ENCODE data around the gene WDR62. TPM values are rescaled to one million over a fixed set of nuclear protein-coding genes. Genes with fewer than 3 reads are reported as not detected.

WDR62 gene
- total RNA-seq (2.1 TPM), polyA plus RNA-seq (ENCODE audit: insufficient read depth in 1 of 8, insufficient read length in 8 of 8, low replicate concordance in 1 of 8) (1 to 10 TPM; 3.2 to 4.6 (median 3.6) TPM)
- long read RNA-seq, donor 1 = 0 reads
- long read RNA-seq, donor 2 = 0 reads
- long read RNA-seq, donor 3 = 0 reads
- long read RNA-seq, donor 4 = 0 reads
- long read RNA-seq, donor 5 = 0 reads
- long read RNA-seq, donor 6, partial matches to known transcripts = 131 of 131 reads
- long read RNA-seq, donor 6, other reads (novel, unspliced or antisense) = 0 of 131 reads
- long read RNA-seq, donor 7 = 0 reads
- long read RNA-seq, donor 8 = 0 reads
- long read RNA-seq, donor 9 = 0 reads
- long read RNA-seq, donor 10 = 0 reads
- long read RNA-seq, donor 11 = 0 reads

DNA sequence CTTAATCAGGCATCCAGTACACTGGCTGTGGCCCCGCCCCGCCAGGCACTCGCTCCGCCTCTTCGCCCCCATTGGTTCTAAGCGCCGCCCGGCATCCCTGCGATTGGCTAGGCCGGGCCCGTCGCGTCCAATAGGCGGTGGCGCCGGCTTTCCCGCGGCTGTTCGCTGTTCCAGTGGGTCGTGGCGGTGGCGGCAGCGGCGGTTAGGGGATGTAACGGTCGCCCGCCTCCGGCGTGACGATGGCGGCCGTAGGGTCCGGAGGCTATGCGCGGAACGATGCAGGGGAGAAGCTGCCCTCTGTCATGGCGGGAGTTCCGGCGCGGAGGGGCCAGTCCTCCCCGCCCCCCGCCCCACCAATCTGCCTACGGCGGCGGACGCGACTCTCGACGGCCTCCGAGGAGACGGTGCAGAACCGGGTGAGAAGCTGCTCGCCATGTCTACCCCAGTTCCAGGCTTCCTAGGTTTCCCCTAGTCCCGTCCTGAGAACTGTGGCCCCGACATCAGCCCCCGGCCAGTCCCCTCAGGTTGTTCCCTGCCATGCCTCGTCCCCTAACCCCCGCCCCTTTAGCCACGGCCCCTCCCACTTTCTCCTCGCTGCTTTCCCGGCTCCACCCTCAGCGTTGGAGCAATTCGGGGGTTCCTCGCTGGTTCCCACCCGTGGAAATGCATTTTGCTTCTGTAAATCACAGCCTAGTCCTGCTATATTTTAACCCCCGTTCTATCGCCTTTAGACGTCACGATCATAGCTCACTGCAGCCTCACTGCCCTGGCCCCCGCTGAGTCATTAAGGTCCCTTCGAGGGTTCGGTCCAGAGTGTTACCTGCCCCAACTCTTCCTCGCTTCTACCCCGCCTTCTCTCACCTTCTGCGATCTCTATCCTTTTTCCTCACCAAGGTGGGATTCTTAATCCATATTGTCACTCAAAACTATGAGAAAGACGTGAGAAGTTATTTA lies at the start of gene WDR62:
WDR62 (plus strand) TSS at position 165 of the 954 bp plus-strand sequence; CDS start at position 240, 75 bp downstream.
- Histone ChIP-seq H3K27ac (ENCODE audit: low read length) (peak within 1 kb of the TSS; percentile 99), H3K4me3 (ENCODE audit: low read length) (peak within 1 kb of the TSS; percentile 79), H3K4me1 (ENCODE audit: control insufficient read depth, insufficient read depth, low read length) (peaks cover 30% of the 10 kb centered on the region), H3K9me3 (replicated peaks; ENCODE audit: control insufficient read depth, low read depth, low read length) (no peaks in the 10 kb centered on the region), H3K36me3 (ENCODE audit: control insufficient read depth, insufficient read depth, low read length) (peaks cover 3% of the 10 kb centered on the region), H3K27me3 (ENCODE audit: control insufficient read depth, insufficient read depth, low read length) (no peaks in the 10 kb centered on the region)
- WGBS (ENCODE audit: insufficient coverage) = under 1% methylated on average over 61 of the region's 76 CpGs
- DNase-seq = peak; percentile 47

DNA sequence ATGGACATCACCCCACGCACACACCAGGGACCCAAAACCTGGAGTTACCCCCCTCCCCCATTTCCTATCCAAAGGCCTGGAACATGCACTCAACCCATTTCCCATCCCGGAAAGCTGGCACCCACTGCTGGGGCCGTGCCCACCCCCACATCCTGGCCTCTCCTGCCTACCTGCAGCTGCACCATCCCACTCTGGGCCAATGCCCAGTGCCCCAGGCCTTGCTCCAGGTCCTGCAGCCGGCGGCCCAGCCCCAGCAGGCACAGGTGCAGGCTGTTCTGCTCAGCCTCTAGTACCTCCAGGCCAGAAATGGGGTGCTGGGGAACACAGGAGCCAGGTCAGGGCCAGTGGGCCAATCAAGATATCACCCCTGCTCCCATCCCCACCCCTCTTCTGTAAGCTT lies 47.7 kb upstream of the WDR62 start:
- H3K27me3 ChIP-seq (ENCODE audit: control insufficient read depth, insufficient read depth, low read length) = peaks cover 2% of the 10 kb centered on the region
- no peak for DNase-seq
- H3K4me1 ChIP-seq (ENCODE audit: control insufficient read depth, insufficient read depth, low read length) = peaks cover 9% of the 10 kb centered on the region
- H3K27ac ChIP-seq (ENCODE audit: low read length) = no peak overlapping the region
- H3K9me3 ChIP-seq (replicated peaks; ENCODE audit: control insufficient read depth, low read depth, low read length) = no peaks in the 10 kb centered on the region
- H3K4me3 ChIP-seq (ENCODE audit: low read length) = no peak overlapping the region
- WGBS (ENCODE audit: insufficient coverage) = 74% methylated on average over 5 of the region's 5 CpGs
- peaks cover 10% of the 10 kb centered on the region for H3K36me3 ChIP-seq (ENCODE audit: control insufficient read depth, insufficient read depth, low read length)

DNA sequence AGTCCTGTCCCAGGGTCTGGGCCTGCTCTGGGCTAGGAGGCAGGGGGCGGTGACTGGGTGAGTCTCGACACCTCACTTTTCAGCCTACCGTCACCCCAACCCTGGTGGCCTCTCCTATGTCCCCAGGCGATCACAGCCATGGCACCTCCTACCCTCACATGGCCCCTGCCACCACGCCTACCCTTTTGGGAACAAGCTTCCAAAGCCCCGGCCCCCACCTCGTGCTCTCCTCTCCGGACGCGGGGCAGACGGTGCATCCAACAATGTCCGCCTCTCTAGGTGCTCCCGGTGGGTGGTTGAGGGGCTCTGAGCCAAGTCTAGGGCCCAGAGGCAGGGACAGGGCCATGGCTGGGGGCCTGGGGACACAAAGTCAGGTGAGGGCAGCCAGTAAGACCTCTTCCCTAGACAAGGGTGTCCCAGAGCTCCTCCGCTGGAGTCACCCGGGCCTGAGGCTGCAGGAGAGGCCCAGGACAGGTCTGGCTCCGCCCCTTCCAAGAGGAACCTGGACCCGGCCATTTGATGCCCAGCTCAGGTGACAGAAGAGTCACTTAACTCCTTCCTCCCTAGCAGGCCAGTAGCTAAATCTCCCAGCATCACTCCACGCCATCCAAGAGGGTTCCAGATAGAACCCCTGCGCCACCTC lies 46.2 kb upstream of the WDR62 start, which contains the start of gene SYNE4:
SYNE4 (minus strand) TSS at position 478 of the 643 bp plus-strand sequence; CDS start at position 346, 132 bp downstream.
- WGBS (ENCODE audit: insufficient coverage) = 29% methylated on average over 8 of the region's 19 CpGs
- Histone ChIP-seq H3K36me3 (ENCODE audit: control insufficient read depth, insufficient read depth, low read length) (peaks cover 10% of the 10 kb centered on the region), H3K4me3 (ENCODE audit: low read length) (peak within 1 kb of the TSS; percentile 31), H3K27ac (ENCODE audit: low read length) (no peak within 1 kb of the TSS), H3K4me1 (ENCODE audit: control insufficient read depth, insufficient read depth, low read length) (peaks cover 13% of the 10 kb centered on the region), H3K9me3 (replicated peaks; ENCODE audit: control insufficient read depth, low read depth, low read length) (no peaks in the 10 kb centered on the region), H3K27me3 (ENCODE audit: control insufficient read depth, insufficient read depth, low read length) (peaks cover 2% of the 10 kb centered on the region)
- no peak for DNase-seq

DNA sequence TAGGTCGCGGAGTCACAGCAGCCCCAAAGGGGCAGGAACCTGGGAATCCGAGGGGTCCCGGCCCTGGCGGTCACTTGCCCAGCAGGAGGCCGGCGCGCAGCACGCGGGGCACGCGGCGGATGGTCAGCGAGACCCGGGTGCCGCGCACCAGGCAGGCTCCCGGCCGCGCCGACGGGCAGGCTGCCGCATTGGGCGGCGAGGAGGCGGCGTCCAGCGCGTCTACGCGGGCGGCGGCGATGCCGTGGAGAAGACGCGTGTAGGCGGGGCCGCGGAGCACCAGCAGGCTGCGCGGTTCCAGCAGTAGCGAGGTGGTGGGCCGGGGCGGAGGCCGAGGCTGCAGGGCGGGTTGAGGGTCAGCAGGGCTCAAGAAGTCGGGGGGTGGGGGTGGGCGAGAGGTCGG lies 45.5 kb upstream of the WDR62 start:
- H3K4me1 ChIP-seq (ENCODE audit: control insufficient read depth, insufficient read depth, low read length) = peaks cover 16% of the 10 kb centered on the region
- H3K36me3 ChIP-seq (ENCODE audit: control insufficient read depth, insufficient read depth, low read length) = peaks cover 6% of the 10 kb centered on the region
- peaks cover 2% of the 10 kb centered on the region for H3K27me3 ChIP-seq (ENCODE audit: control insufficient read depth, insufficient read depth, low read length)
- peak overlapping the region; percentile 31 for H3K4me3 ChIP-seq (ENCODE audit: low read length)
- under 1% methylated on average over 50 of the region's 50 CpGs for WGBS (ENCODE audit: insufficient coverage)
- H3K9me3 ChIP-seq (replicated peaks; ENCODE audit: control insufficient read depth, low read depth, low read length) = no peaks in the 10 kb centered on the region
- no peak overlapping the region for H3K27ac ChIP-seq (ENCODE audit: low read length)
- peak; percentile 79 for DNase-seq

DNA sequence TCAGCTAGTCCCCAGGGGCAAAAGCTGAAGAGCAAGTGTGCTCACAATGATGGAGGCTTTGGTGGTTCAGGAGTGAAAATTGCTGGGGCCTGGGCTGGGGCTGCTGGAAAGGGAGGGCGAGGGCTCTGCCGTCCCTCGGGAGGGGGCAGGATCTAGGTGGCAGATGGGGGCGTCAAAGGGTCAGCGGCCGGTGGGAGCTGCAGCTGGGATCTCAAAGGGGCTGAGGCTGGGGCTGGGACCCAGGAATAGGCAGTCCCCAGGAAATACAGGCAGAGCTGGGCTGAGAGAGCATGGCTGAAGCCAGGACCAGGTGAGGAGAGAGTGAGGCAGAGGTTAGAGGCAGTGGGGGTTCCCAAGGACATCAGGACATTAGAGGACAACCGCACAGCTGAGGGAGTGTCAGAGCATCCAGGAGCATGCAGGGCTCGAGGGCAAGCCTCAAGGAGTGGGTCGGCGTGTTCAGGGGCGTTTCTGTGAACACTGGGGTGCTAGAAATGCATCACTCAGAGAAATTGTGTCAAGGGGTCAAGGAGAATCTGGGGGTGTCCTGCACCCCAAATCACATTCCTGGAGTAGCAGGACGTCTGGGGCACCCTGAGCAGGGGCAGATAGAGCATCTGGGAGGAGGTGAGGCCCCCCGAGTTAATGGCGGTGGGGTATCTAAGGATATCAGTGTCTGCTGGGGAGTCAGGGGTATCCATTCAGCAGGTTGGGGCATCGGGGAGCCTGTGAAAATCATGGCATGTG lies 44.9 kb upstream of the WDR62 start:
- H3K9me3 ChIP-seq (replicated peaks; ENCODE audit: control insufficient read depth, low read depth, low read length) = no peaks in the 10 kb centered on the region
- H3K27me3 ChIP-seq (ENCODE audit: control insufficient read depth, insufficient read depth, low read length) = peaks cover 2% of the 10 kb centered on the region
- H3K27ac ChIP-seq (ENCODE audit: low read length) = no peak overlapping the region
- H3K4me3 ChIP-seq (ENCODE audit: low read length) = peak overlapping the region; percentile 31
- no peak for DNase-seq
- peaks cover 20% of the 10 kb centered on the region for H3K4me1 ChIP-seq (ENCODE audit: control insufficient read depth, insufficient read depth, low read length)
- peaks cover 3% of the 10 kb centered on the region for H3K36me3 ChIP-seq (ENCODE audit: control insufficient read depth, insufficient read depth, low read length)
- WGBS (ENCODE audit: insufficient coverage) = 49% methylated on average over 14 of the region's 15 CpGs

DNA sequence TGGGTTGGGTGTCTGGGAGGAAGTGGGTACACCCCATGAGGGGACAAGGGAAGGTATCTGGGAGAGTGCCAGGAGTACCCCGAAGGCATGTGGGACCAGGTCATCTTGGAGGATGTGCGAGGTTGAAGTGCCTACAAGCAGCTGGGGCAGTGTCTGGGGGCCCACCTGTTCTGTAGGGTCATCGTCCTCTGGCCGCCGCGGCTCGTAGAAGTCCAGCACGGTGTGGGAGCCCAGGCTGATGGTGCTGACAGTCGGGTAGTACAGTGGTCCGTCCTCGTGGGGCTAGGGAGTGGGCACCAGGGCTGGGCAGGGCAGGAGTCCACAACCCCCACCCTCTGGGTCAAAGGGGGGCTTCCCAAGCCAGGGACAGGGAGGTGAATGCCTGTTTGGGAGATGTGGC lies 44.3 kb upstream of the WDR62 start:
- no peaks in the 10 kb centered on the region for H3K9me3 ChIP-seq (replicated peaks; ENCODE audit: control insufficient read depth, low read depth, low read length)
- 90% methylated on average over 9 of the region's 11 CpGs for WGBS (ENCODE audit: insufficient coverage)
- DNase-seq = no peak

DNA sequence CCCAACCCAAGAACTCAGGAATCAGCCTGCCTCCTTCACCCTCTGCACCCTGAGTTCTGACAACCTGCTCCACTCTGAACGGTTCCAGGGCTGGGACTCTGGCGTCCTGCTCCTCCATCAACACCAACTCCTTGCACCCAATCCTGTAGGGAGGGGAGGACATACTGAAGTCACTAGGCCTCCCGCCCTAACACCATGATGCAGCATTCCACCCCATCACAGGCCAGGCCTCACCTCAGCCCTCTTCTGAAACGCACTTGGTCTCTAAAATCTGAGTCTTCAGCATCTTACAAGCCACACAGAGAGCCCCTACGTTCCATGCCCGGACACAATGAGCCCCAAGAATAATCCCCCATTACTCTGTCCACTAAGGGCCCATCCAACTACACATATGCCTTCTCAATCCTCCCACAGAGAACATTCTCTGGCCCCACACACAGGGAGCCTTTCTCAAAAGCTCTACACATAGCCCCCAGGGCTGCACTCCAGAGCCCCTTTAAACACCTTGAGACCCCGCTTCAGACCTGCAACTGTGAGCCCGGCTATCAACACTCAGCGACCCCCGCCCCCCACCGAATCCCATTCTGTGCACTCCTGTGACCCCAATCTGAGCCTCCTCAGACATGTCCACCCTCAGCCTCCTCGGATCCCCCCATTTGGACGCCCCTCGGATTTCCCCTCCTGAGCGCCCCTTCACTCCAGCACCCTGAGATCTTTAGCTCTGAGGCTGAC lies 41.3 kb upstream of the WDR62 start:
- Histone ChIP-seq H3K27ac (ENCODE audit: low read length) (peak overlapping the region; percentile 80), H3K36me3 (ENCODE audit: control insufficient read depth, insufficient read depth, low read length) (peaks cover 21% of the 10 kb centered on the region), H3K4me1 (ENCODE audit: control insufficient read depth, insufficient read depth, low read length) (peaks cover 23% of the 10 kb centered on the region), H3K4me3 (ENCODE audit: low read length) (peak overlapping the region; percentile 88), H3K9me3 (replicated peaks; ENCODE audit: control insufficient read depth, low read depth, low read length) (no peaks in the 10 kb centered on the region), H3K27me3 (ENCODE audit: control insufficient read depth, insufficient read depth, low read length) (peaks cover 2% of the 10 kb centered on the region)
- no peak for DNase-seq
- WGBS (ENCODE audit: insufficient coverage) = 21% methylated on average over 13 of the region's 15 CpGs

More for the DNA sequence above, 44.3 kb upstream of the WDR62 start:
- no peak overlapping the region for H3K27ac ChIP-seq (ENCODE audit: low read length)
- H3K4me3 ChIP-seq (ENCODE audit: low read length) = no peak overlapping the region
- no peaks in the 10 kb centered on the region for H3K36me3 ChIP-seq (ENCODE audit: control insufficient read depth, insufficient read depth, low read length)
- H3K27me3 ChIP-seq (ENCODE audit: control insufficient read depth, insufficient read depth, low read length) = peaks cover 2% of the 10 kb centered on the region
- peaks cover 23% of the 10 kb centered on the region for H3K4me1 ChIP-seq (ENCODE audit: control insufficient read depth, insufficient read depth, low read length)

DNA sequence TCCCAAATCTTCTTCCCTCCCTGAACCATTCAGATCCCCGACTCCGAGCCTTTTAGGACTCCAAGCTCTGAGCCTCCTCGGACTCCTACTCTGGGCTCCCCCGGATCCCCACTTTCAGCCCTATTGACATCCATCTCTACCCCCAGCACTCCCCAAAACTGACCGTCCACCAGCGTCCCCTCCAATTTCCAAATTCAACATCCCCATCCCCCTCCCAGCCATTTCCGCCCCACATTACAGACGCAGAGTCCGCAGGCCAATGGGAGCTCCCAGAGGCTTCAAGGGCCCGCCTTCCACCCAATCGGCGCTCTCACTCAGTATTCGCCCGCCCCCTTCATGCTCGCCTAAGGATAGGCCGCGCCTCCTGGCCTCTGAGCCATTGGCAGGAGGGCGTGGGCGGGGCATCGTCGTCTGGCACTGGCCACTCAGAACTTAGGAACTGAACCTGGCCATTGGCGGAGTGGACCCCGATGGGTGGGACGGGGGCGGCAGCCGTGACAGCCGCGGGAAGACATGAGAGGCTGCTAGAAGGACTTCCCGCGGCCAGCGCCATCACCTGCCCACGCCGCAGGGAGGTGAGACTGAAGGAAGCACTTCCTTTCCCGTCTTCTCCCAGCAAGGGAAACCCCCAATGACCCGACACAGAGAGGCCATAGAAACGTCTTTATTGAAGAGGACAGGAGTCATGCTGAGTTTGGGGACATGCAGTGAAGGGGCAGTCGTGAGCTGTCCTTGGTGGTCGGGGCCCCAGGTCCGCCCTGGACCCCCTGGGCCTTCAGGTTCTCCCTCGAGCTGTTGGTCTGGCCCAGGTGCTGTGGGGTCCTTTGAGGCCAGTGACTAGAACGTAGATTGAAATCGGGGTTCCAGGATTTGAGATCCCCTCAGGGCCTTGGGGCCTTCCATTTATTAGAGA lies 40.4 kb upstream of the WDR62 start, which contains the start of gene ALKBH6:
ALKBH6 (minus strand) TSS at position 202 of the 913 bp plus-strand sequence. CDS start 816 bp downstream, outside the sequence.
- no peaks in the 10 kb centered on the region for H3K9me3 ChIP-seq (replicated peaks; ENCODE audit: control insufficient read depth, low read depth, low read length)
- H3K36me3 ChIP-seq (ENCODE audit: control insufficient read depth, insufficient read depth, low read length) = peaks cover 29% of the 10 kb centered on the region
- no peaks in the 10 kb centered on the region for H3K27me3 ChIP-seq (ENCODE audit: control insufficient read depth, insufficient read depth, low read length)
- 1% methylated on average over 35 of the region's 42 CpGs for WGBS (ENCODE audit: insufficient coverage)
- peak within 1 kb of the TSS; percentile 80 for H3K27ac ChIP-seq (ENCODE audit: low read length)
- H3K4me3 ChIP-seq (ENCODE audit: low read length) = peak within 1 kb of the TSS; percentile 88
- peaks cover 19% of the 10 kb centered on the region for H3K4me1 ChIP-seq (ENCODE audit: control insufficient read depth, insufficient read depth, low read length)
- DNase-seq = peak; percentile 100
